D721Med (cell line): ENCODE data around the gene DHDH.
"Not testable (repeated sequence)": the region's sequence is repeated elsewhere in the genome, so short reads cannot be mapped to it uniquely, and the experiment has no call there.

Experiments
- DNase-seq: peaks from one replicate; pipeline ENCODE4 v3.0.0; 2011; ENCODE audit warnings: low spot score; ENCODE audit not compliant: insufficient read length
- FAIRE-seq: peaks from 2 replicates; lab custom pipeline; 2011; peaks lifted over from hg19 to GRCh38; lab: Jason Lieb, UNC
- TF ChIP-seq, protein P1 (sequence below): IDR thresholded peaks from 2 replicates; pipeline ENCODE4 v1.5.1; 2012; ENCODE audit warnings: mild to moderate bottlenecking, control low read depth; ENCODE audit not compliant: insufficient read depth; ENCODE audit errors: missing control alignments

Gene DHDH

DNA sequence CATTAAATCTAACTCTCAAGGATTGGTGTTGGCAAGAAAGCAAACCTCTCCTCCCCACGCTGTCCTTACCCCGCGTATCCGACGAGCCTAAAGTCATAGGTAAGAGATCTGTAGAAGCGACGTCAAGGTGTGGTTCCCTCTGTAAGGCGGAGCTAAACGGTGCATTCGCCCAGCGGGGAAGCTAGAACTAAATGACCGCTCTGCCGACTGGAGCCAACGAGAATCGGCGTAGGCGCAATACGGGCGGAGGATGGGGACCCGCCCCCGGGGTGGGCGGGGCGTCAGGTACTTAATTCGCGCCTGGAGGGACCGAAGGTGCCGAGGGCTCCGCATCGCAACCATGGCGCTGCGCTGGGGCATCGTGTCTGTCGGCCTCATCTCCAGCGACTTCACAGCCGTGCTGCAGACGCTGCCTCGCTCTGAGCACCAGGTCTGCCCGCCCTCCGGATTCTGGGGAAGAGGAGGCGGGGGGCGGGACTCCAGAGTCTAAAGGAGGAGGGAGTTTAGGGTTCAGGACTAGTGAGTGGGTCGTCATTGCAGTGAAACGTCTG lies at the start of gene DHDH:
TSS of gene DHDH (plus strand) at position 318 of the 551 bp plus-strand sequence. CDS start at position 341, 23 bp downstream.
- TF ChIP-seq, protein P1, sequence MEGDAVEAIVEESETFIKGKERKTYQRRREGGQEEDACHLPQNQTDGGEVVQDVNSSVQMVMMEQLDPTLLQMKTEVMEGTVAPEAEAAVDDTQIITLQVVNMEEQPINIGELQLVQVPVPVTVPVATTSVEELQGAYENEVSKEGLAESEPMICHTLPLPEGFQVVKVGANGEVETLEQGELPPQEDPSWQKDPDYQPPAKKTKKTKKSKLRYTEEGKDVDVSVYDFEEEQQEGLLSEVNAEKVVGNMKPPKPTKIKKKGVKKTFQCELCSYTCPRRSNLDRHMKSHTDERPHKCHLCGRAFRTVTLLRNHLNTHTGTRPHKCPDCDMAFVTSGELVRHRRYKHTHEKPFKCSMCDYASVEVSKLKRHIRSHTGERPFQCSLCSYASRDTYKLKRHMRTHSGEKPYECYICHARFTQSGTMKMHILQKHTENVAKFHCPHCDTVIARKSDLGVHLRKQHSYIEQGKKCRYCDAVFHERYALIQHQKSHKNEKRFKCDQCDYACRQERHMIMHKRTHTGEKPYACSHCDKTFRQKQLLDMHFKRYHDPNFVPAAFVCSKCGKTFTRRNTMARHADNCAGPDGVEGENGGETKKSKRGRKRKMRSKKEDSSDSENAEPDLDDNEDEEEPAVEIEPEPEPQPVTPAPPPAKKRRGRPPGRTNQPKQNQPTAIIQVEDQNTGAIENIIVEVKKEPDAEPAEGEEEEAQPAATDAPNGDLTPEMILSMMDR, result no peak
- DNase-seq, result peak; percentile 73
- FAIRE-seq, result no peak

DNA sequence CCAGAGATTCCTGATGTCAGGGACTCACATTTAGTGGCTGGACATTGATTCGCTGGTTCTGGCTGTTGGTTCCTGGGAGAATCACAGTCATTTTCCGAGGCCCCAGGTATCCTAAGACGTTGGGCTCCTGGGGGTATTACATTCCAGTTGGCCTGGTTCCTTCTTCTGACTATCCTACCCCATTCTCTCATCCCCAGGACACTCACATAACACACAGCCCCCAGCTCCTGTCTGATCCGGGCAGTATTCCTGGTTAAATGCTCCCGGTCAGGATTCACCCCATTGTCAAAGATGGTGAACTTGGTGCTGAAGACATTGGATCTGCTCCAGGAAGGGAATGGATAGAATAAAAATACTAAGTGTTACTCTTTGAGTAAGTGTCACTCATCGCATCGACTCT lies 49.8 kb upstream of the DHDH start:
- TF ChIP-seq, protein P1, result no peak
- DNase-seq, result no peak
- no peak for FAIRE-seq

DNA sequence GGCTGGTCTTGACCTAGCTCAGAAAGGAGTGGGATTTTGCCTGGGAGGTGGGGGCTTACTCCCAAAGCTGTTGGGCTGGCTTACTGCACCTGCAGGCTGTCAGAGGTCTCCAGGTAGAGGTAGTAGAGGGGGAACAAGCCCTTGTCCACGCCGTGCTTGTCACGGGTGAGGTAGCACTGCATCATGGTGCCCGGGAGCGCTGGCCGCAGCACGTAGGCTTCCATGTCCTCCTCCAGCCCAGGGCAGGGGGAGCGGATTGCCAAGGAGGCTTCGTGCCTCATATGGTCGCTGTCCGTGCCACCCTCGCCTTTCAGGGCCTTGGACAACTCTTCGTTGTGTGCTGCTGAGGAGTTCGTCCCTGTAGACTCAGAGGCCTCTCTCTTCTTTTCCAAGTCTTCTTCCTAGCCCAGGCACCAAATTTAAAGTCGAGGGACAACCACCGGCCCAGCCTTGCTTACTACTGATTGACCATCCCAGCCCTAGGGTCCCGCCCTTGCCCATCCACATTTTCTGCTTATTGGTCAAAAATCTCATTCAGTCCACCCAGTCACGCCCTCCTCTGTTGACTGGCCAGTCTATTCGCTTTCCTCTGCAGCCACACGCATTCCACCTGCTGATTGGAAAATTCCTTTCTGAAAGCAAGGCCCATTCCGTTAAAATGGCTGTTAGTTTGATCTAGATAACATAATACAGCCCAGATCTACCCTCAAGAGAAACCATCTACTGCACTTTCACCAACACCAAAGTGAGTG lies 45.5 kb upstream of the DHDH start:
- no peak for FAIRE-seq

DNA sequence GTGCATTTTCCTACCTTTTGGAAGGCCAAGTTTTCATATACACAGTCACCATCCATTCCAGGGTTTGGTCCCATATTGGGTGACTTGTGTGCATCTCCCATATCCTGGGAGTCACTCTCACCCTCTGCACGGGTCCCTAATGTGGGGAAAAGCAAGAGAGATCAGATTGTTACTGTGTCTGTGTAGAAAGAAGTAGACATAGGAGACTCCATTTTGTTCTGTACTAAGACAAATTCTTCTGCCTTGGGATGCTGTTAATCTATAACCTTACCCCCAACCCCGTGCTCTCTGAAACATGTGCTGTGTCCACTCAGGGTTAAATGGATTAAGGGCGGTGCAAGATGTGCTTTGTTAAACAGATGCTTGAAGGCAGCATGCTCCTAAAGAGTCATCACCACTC lies 44.0 kb upstream of the DHDH start:
- FAIRE-seq, DNase-seq: not testable (repeated sequence)

More for the DNA sequence above, 45.5 kb upstream of the DHDH start:
- TF ChIP-seq, protein P1, result no peak
- DNase-seq, result no peak

DNA sequence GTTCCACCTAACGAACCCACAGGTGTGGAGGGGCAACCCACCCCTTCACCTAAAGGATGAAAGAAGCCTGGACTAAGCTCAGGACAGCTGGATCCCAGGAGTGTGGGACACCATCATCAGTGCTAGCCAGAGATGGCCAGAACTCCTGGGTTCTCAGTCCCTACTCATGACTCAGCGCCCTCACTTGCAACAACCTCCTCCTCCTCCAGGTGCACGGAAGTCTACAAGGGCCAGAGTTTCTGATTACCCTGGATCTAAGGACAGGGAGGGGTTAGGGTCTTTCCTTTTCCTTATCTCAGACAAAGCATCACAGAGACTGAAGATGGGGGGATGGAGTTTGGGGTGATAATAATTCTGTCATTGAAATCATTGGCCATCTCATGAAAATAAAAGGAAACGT lies 42.9 kb upstream of the DHDH start:
- no peak for FAIRE-seq
- TF ChIP-seq, protein P1, result no peak
- DNase-seq, result no peak

DNA sequence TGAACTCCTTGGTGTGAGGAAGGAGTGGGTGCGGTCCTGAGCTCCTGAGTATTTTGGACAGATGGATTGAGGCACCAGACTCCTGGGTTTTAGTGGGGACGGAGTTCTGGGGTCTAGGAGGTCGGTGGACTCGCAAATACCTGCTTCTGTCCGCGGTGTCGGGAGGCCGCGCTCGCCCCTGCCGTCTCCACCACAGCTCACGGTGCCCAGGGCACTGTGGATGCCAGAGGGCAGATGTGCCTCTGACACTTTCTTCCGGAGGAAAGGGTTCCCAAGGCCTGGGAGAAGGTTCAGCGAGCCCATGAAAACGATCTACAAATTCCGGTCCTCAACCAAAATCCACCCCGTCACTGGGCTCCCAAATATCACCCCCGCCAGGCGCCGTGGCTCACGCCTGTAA lies 38.3 kb upstream of the DHDH start:
- DNase-seq, result no peak
- FAIRE-seq, result no peak
- TF ChIP-seq, protein P1, result no peak

DNA sequence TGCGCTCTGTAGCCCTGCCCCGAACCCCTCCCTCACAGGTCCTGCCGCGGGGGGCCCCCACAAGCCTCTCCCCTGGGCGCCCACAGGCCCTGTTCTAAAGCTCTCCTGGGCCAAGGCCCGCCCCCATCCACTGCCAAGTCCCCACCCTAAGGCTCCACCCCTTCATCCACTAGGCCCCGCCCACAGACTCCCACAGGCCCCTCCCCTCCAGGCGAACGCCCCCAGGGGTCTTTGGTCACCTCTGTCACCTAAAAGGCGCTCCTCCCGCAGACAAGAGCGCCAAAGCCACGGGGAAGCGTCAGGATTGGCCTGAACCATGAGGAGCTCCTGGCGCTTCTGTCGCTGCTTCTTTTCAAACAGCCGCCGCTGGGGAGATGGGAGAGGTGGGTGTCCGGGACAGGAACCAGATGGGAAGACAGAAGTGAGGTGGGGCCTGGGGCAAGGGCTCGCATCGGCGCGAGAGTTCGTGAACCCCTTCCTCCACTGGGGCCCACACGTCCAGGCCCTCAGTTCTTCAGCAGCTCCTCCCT lies 37.2 kb upstream of the DHDH start:
- FAIRE-seq (no peak), DNase-seq (no peak)
- TF ChIP-seq, protein P1, result no peak
